ENCODE data around the gene FAM156A.
A peak's percentile ranks its signal among the peaks of the same experiment; 100 is the strongest.
"Not testable (repeated sequence)": the region's sequence is repeated elsewhere in the genome, so short reads cannot be mapped to it uniquely, and the experiment has no call there.

Gene FAM156A, protein sequence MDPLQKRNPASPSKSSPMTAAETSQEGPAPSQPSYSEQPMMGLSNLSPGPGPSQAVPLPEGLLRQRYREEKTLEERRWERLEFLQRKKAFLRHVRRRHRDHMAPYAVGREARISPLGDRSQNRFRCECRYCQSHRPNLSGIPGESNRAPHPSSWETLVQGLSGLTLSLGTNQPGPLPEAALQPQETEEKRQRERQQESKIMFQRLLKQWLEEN

DNA sequence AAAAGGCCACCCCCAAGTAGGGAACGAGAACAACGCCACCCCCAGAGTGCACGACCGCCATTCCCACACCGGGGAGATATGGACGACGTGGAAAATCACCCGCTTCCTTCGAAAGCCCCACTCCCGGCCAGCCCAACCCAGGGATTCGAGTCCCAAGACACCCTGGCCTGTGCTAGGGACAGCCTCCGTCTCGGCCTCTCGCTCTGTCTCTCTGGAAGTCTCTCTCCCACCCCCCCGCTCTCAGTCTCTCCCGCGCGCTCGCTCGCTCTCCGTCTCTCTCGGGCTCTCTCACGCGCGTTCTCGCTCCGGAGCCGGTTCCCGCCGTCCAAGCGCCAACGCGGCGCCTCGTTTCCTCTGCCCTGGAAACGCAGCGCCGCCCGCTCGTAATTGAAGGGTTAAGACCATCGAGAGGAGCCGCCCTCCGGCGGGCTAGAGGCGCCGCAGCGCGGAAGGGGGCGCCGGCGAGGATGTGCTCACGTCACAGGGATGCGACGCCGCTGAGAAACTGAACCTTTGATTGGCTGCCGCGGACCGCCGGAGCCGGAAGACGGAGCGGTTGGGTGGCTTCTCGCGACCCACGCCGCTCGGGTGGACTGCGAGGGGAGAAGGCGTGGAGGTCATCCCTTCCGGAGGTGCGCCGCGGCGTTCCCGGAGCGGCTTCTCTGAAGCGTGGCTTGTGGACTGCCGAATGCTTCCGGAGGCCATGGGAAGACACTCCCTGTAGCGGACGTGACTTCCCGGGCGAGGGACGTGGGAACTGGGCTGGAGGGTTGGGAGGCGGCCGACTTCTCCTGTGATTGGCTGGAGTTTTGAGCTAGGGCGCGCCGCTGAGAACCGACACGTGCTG lies at the start of gene FAM156A:
TSS of gene FAM156A (minus strand) at position 406 of the 847 bp plus-strand sequence. CDS start 9,930 bp downstream, outside the sequence.
- H3K9me3 ChIP-seq (ENCODE audit: control insufficient read depth, insufficient read depth, low read depth, low read length); H3K36me3 ChIP-seq (ENCODE audit: control insufficient read depth in 2 of 2, insufficient read depth in 1 of 2, low read length in 2 of 2); POLR2A ChIA-PET; H3K4me1 ChIP-seq (ENCODE audit: control insufficient read depth, insufficient read depth, low read length); H3K4me3 ChIP-seq (ENCODE audit: low read depth, low read length); H3K27ac ChIP-seq (ENCODE audit: extremely low read depth, low read depth, low read length); CTCF ChIA-PET: not testable (repeated sequence)

DNA sequence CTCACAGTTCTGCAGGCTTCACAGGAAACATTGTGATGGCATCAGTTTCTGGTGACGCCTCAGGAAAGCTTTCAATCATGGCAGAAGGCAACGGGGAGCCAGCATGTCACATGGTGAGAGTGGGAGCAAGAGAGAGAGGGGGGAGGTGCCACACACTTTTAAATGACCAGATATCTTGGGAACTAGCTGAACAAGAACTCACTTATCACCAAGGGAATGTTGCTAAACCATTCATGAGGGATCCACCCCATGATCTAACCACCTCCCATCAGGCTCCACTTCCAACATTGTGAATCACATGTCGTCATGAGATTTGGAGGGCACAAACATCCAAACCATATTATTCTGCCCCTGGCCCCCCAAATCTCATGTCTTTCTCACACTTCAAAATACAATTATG lies 47.0 kb upstream of the FAM156A start:
- TF ChIP-seq ZNF350 (tag by site-specific recombination; IDR thresholded peaks at IDR 0.05), result no peak
- TF ChIP-seq, protein P1, sequence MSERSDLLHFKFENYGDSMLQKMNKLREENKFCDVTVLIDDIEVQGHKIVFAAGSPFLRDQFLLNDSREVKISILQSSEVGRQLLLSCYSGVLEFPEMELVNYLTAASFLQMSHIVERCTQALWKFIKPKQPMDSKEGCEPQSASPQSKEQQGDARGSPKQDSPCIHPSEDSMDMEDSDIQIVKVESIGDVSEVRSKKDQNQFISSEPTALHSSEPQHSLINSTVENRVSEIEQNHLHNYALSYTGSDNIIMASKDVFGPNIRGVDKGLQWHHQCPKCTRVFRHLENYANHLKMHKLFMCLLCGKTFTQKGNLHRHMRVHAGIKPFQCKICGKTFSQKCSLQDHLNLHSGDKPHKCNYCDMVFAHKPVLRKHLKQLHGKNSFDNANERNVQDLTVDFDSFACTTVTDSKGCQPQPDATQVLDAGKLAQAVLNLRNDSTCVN (tag by site-specific recombination; optimal IDR thresholded peaks at IDR 0.05), result no peak
- TF ChIP-seq ZXDB (tag by site-specific recombination; IDR thresholded peaks at IDR 0.05), result no peak
- TF ChIP-seq ZNF2 (tag by site-specific recombination; IDR thresholded peaks at IDR 0.05), result no peak
- TF ChIP-seq, protein P2, sequence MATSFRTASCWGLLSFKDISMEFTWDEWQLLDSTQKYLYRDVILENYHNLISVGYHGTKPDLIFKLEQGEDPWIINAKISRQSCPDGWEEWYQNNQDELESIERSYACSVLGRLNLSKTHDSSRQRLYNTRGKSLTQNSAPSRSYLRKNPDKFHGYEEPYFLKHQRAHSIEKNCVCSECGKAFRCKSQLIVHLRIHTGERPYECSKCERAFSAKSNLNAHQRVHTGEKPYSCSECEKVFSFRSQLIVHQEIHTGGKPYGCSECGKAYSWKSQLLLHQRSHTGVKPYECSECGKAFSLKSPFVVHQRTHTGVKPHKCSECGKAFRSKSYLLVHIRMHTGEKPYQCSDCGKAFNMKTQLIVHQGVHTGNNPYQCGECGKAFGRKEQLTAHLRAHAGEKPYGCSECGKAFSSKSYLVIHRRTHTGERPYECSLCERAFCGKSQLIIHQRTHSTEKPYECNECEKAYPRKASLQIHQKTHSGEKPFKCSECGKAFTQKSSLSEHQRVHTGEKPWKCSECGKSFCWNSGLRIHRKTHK (tag by site-specific recombination; IDR thresholded peaks at IDR 0.05), result no peak
- TF ChIP-seq, protein P3, sequence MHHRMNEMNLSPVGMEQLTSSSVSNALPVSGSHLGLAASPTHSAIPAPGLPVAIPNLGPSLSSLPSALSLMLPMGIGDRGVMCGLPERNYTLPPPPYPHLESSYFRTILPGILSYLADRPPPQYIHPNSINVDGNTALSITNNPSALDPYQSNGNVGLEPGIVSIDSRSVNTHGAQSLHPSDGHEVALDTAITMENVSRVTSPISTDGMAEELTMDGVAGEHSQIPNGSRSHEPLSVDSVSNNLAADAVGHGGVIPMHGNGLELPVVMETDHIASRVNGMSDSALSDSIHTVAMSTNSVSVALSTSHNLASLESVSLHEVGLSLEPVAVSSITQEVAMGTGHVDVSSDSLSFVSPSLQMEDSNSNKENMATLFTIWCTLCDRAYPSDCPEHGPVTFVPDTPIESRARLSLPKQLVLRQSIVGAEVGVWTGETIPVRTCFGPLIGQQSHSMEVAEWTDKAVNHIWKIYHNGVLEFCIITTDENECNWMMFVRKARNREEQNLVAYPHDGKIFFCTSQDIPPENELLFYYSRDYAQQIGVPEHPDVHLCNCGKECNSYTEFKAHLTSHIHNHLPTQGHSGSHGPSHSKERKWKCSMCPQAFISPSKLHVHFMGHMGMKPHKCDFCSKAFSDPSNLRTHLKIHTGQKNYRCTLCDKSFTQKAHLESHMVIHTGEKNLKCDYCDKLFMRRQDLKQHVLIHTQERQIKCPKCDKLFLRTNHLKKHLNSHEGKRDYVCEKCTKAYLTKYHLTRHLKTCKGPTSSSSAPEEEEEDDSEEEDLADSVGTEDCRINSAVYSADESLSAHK (tag by site-specific recombination; IDR thresholded peaks at IDR 0.05), result no peak
- TF ChIP-seq ZNF426 (tag by site-specific recombination; IDR thresholded peaks at IDR 0.05), result no peak
- no peaks in the 10 kb centered on the region for H3K4me1 ChIP-seq (ENCODE audit: control insufficient read depth, insufficient read depth, low read length)
- H3K36me3 ChIP-seq (ENCODE audit: control insufficient read depth in 2 of 2, insufficient read depth in 1 of 2, low read length in 2 of 2), result no peaks in the 10 kb centered on the region
- no peak overlapping the region for H3K4me3 ChIP-seq (ENCODE audit: low read depth, low read length)
- no peak overlapping the region for H3K27ac ChIP-seq (ENCODE audit: extremely low read depth, low read depth, low read length)
- CTCF ChIA-PET, result interaction anchor here (1.5 kb wide), 1 partner anchor 15 kb away, joined by 4 read pairs; no protein-coding TSS in a partner anchor
- no peaks in the 10 kb centered on the region for H3K9me3 ChIP-seq (ENCODE audit: control insufficient read depth, insufficient read depth, low read depth, low read length)
- POLR2A ChIA-PET, result interaction anchor here (1.1 to 2.0 kb wide), 2 partner anchors 10 to 77 kb away, joined by 4 to 5 read pairs; partner anchors contain the start of gene TSPYL2

DNA sequence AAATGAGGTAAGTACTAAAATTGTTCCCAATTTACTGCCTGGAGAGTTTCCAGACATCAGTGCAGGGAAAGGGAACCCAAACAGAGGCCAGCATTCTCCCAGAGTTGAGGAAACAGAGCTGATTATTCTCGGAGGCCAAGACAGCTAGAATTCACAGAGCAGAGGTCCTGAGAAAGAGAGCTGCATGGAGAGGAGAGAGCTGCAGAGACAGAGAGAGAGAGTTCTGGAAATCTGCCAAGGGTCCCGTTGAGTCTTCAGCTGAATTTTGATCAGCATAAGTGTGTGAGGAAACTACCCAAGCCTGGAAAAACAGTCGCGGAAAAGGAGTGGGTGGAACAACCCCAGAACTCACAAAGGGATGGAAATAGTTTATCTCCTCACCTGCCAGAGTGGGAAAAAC lies 46.5 kb upstream of the FAM156A start:
- Histone ChIP-seq H3K4me1 (ENCODE audit: control insufficient read depth, insufficient read depth, low read length) (no peaks in the 10 kb centered on the region), H3K4me3 (ENCODE audit: low read depth, low read length) (no peak overlapping the region), H3K36me3 (ENCODE audit: control insufficient read depth in 2 of 2, insufficient read depth in 1 of 2, low read length in 2 of 2) (no peaks in the 10 kb centered on the region), H3K9me3 (ENCODE audit: control insufficient read depth, insufficient read depth, low read depth, low read length) (no peaks in the 10 kb centered on the region), H3K27ac (ENCODE audit: extremely low read depth, low read depth, low read length) (no peak overlapping the region)
- ChIA-PET POLR2A (interaction anchor here (1.1 to 2.0 kb wide), 2 partner anchors 10 to 77 kb away, joined by 4 to 5 read pairs; partner anchors contain the start of gene TSPYL2), CTCF (interaction anchor here (0.7 to 1.5 kb wide), 2 partner anchors 15 to 234 kb away, joined by 4 read pairs; no protein-coding TSS in a partner anchor)
- TF ChIP-seq ZNF335 (tag by site-specific recombination; conservative IDR thresholded peaks at IDR 0.05) (peak; percentile 45), HOXC10 (CRISPR knock-in tag; IDR thresholded peaks at IDR 0.05) (no peak), ZNF792 (tag by site-specific recombination; IDR thresholded peaks at IDR 0.05) (no peak), ZNF585B (tag by site-specific recombination; IDR thresholded peaks at IDR 0.05) (no peak), ZNF112 (tag by site-specific recombination; IDR thresholded peaks at IDR 0.05) (no peak)

All from HEK293 (cell line).